IMR-90 (cell line): Measurements from ENCODE around the gene FOXR1. TPM values are rescaled to one million over a fixed set of nuclear protein-coding genes. Genes with fewer than 3 reads are reported as not detected.

Source experiments
- ATAC-seq: fragments of 200-7000 bp; cut with Tn5 transposase; 2 replicates; pipeline ENCODE4 v1.9.1; 2020; ENCODE audit warnings: low read depth, mild to moderate bottlenecking, moderate library complexity
- BruUV-seq: library from RNA; stranded (reverse); fragments of 400-500 nt; replicated peaks from 2 replicates; lab custom pipeline; 2021; lab: Mats Ljungman, UMichigan
- CTCF ChIA-PET: fragments of 300-600 bp; formaldehyde crosslinking; extraction: SDS; loops from one replicate; lab custom pipeline; 2021; ENCODE audit warnings: antibody characterized with exemption; lab: Yijun Ruan, JAX
- POLR2A ChIA-PET: fragments of 300-600 bp; sonication (Branson Sonifier 250); formaldehyde crosslinking; loops from one replicate; lab custom pipeline; 2022; ENCODE audit warnings: antibody characterized with exemption; ENCODE audit not compliant: unreplicated experiment; lab: Charles Lee
- DNase-seq: peaks from one replicate; pipeline ENCODE4 v3.0.0; 2013
- H2AFZ ChIP-seq: replicated peaks from 2 replicates; pipeline ENCODE3; 2013; ENCODE audit warnings: low read length, mild to moderate bottlenecking; ENCODE audit not compliant: poor library complexity
- H2AK5ac ChIP-seq: 2 replicates; pipeline ENCODE4 v1.6.1; 2013; ENCODE audit warnings: low read depth, low read length, inconsistent platforms
- H2AK9ac ChIP-seq: replicated peaks from 2 replicates; pipeline ENCODE3; 2013; ENCODE audit warnings: mild to moderate bottlenecking, low read depth, low read length, moderate library complexity; ENCODE audit not compliant: poor library complexity
- H2BK120ac ChIP-seq: 2 replicates; pipeline ENCODE4 v1.6.1; 2013; ENCODE audit warnings: low read depth, low read length, inconsistent platforms
- H2BK15ac ChIP-seq: 3 replicates; pipeline ENCODE4 v1.6.1; 2013; ENCODE audit warnings: low read depth, low read length, inconsistent platforms
- H2BK20ac ChIP-seq: 2 replicates; pipeline ENCODE4 v1.6.1; 2013; ENCODE audit warnings: low read depth, mild to moderate bottlenecking, inconsistent platforms, low read length, moderate library complexity
- H2BK5ac ChIP-seq: 2 replicates; pipeline ENCODE4 v1.6.1; 2013; ENCODE audit warnings: mild to moderate bottlenecking, low read depth, low read length, inconsistent platforms; ENCODE audit not compliant: poor library complexity, severe bottlenecking
- H3K14ac ChIP-seq: replicated peaks from 2 replicates; pipeline ENCODE4 v1.6.1; 2013; ENCODE audit warnings: low read depth, low read length, inconsistent platforms
- H3K18ac ChIP-seq: 2 replicates; pipeline ENCODE4 v1.6.1; 2013; ENCODE audit warnings: low read depth, low read length, control low read depth
- H3K23ac ChIP-seq: 2 replicates; pipeline ENCODE4 v1.6.1; 2013; ENCODE audit warnings: low read depth, low read length, inconsistent platforms
- H3K27ac ChIP-seq: 2 replicates; pipeline ENCODE4 v1.5.1; 2013; ENCODE audit warnings: mild to moderate bottlenecking, control low read depth, low read length; ENCODE audit not compliant: insufficient read depth
- H3K27me3 ChIP-seq: 2 replicates; pipeline ENCODE4 v1.6.1; 2013; ENCODE audit warnings: low read length; ENCODE audit not compliant: control insufficient read depth, insufficient read depth
- H3K36me3 ChIP-seq: 2 replicates; pipeline ENCODE4 v1.6.1; 2013; ENCODE audit warnings: low read length, mixed read lengths; ENCODE audit not compliant: control insufficient read depth, insufficient read depth
- H3K4ac ChIP-seq: 2 replicates; pipeline ENCODE4 v1.6.1; 2013; ENCODE audit warnings: low read depth, low read length, inconsistent platforms
- H3K4me1 ChIP-seq: 2 replicates; pipeline ENCODE4 v1.6.1; 2013; ENCODE audit warnings: low read length, mixed read lengths; ENCODE audit not compliant: control insufficient read depth, insufficient read depth
- H3K4me2 ChIP-seq: 2 replicates; pipeline ENCODE4 v1.6.1; 2013; ENCODE audit warnings: low read depth, mild to moderate bottlenecking, control low read depth, low read length, moderate library complexity
- H3K4me3 ChIP-seq: 2 replicates; pipeline ENCODE4 v1.5.1; 2013; ENCODE audit warnings: low read depth, mild to moderate bottlenecking, control low read depth, low read length, moderate library complexity; ENCODE audit not compliant: insufficient read depth
- H3K56ac ChIP-seq: 2 replicates; pipeline ENCODE4 v1.6.1; 2013; ENCODE audit warnings: low read length, inconsistent platforms; ENCODE audit not compliant: insufficient read depth; ENCODE audit errors: extremely low read depth
- H3K79me1 ChIP-seq, 2 experiments: 2 replicates each; pipeline ENCODE4 v1.6.1; 2013; ENCODE audit warnings: low read length in 2 of 2, inconsistent platforms in 1 of 2, low read depth in 1 of 2
- H3K9ac ChIP-seq: 2 replicates; pipeline ENCODE4 v1.6.1; 2013; ENCODE audit warnings: low read depth, low read length, control low read depth
- H3K9me1 ChIP-seq: 2 replicates; pipeline ENCODE4 v1.6.1; 2013; ENCODE audit warnings: low read length, inconsistent platforms; ENCODE audit not compliant: insufficient read depth
- H3K9me3 ChIP-seq: 2 replicates; pipeline ENCODE4 v1.6.1; 2013; ENCODE audit warnings: low read length; ENCODE audit not compliant: control insufficient read depth, insufficient read depth
- H4K20me1 ChIP-seq: 2 replicates; pipeline ENCODE4 v1.6.1; 2013; ENCODE audit warnings: low read length, inconsistent platforms; ENCODE audit not compliant: insufficient read depth
- H4K5ac ChIP-seq: 2 replicates; pipeline ENCODE4 v1.6.1; 2013; ENCODE audit warnings: mild to moderate bottlenecking, low read depth, low read length, control low read depth
- H4K8ac ChIP-seq, 2 experiments: 2 replicates each; pipeline ENCODE4 v1.6.1; 2013; ENCODE audit warnings: low read depth in 2 of 2, low read length in 2 of 2, control low read depth in 1 of 2, inconsistent platforms in 1 of 2
- H4K91ac ChIP-seq: 2 replicates; pipeline ENCODE4 v1.6.1; 2013; ENCODE audit warnings: low read depth, low read length, inconsistent platforms; ENCODE audit not compliant: insufficient read depth
- BHLHE40 ChIP-seq: fragments of 150-350 bp; IDR thresholded peaks from 2 replicates; pipeline ENCODE4 v1.6.1; 2016; ENCODE audit warnings: mild to moderate bottlenecking, low read depth, low read length
- CHD1 ChIP-seq: IDR thresholded peaks from 2 replicates; pipeline ENCODE4 v1.6.1; 2012; ENCODE audit warnings: low read depth, low read length, improper control_type of control experiment
- CTCF ChIP-seq: conservative IDR thresholded peaks from 2 replicates; pipeline ENCODE4 v1.5.1; 2012; ENCODE audit warnings: mild to moderate bottlenecking, low read depth, low read length, improper control_type of control experiment
- ELK1 ChIP-seq: fragments of 150-350 bp; IDR thresholded peaks from 2 replicates; pipeline ENCODE4 v1.6.1; 2016; ENCODE audit warnings: low read depth, mild to moderate bottlenecking, low read length, moderate library complexity, borderline replicate concordance
- FOS ChIP-seq: fragments of 150-350 bp; IDR thresholded peaks from 2 replicates; pipeline ENCODE4 v1.6.1; 2016; ENCODE audit warnings: low read depth, low read length
- MAFK ChIP-seq: IDR thresholded peaks from 2 replicates; pipeline ENCODE4 v1.6.1; 2012; ENCODE audit warnings: low read depth, low read length, improper control_type of control experiment
- MAZ ChIP-seq: IDR thresholded peaks from 2 replicates; pipeline ENCODE4 v1.6.1; 2012; ENCODE audit warnings: low read depth, mild to moderate bottlenecking, low read length, improper control_type of control experiment, moderate library complexity, borderline replicate concordance
- MXI1 ChIP-seq: IDR thresholded peaks from 2 replicates; pipeline ENCODE4 v1.6.1; 2012; ENCODE audit warnings: low read depth, mild to moderate bottlenecking, low read length, moderate library complexity, borderline replicate concordance
- NFE2L2 ChIP-seq: fragments of 150-350 bp; IDR thresholded peaks from 2 replicates; pipeline ENCODE4 v1.6.1; 2016; ENCODE audit warnings: low read depth, mild to moderate bottlenecking, low read length
- POLR2A ChIP-seq: IDR thresholded peaks from 2 replicates; pipeline ENCODE4 v1.6.1; 2012; ENCODE audit warnings: mild to moderate bottlenecking, low read depth, low read length
- RAD21 ChIP-seq: IDR thresholded peaks from 2 replicates; pipeline ENCODE4 v1.6.1; 2012; ENCODE audit warnings: low read length, improper control_type of control experiment
- RCOR1 ChIP-seq: IDR thresholded peaks from 2 replicates; pipeline ENCODE4 v1.6.1; 2012; ENCODE audit warnings: mild to moderate bottlenecking, low read length, improper control_type of control experiment; ENCODE audit not compliant: insufficient replicate concordance
- RFX5 ChIP-seq: IDR thresholded peaks from 2 replicates; pipeline ENCODE4 v1.8.0; 2012; ENCODE audit warnings: low read depth, mild to moderate bottlenecking, low read length, moderate library complexity
- SMC3 ChIP-seq: fragments of 150-350 bp; IDR thresholded peaks from 2 replicates; pipeline ENCODE4 v1.6.1; 2016; ENCODE audit warnings: low read depth, mild to moderate bottlenecking, antibody characterized with exemption, low read length, moderate library complexity
- USF2 ChIP-seq: fragments of 150-350 bp; IDR thresholded peaks from 2 replicates; pipeline ENCODE4 v1.6.1; 2017; ENCODE audit warnings: mild to moderate bottlenecking, antibody characterized with exemption, low read length, low read depth
- WGBS, 2 experiments: methylation state at CpG; one replicate each; pipeline versions ENCODE4 v1.1.5 to v1.1.7; 2013; ENCODE audit warnings: missing lambda C conversion rate in 2 of 2; ENCODE audit not compliant: insufficient read length in 1 of 2; ENCODE audit errors: extremely low coverage in 2 of 2; 5-methylcytosine and 5-hydroxymethylcytosine counted together
- dilution Hi-C: fragments of 300-500 bp; cut with HindIII; formaldehyde crosslinking; loops from one replicate; pipeline ENCODE4 v1.14.3; 2018; ENCODE audit warnings: low sequenced_read_pairs; ENCODE audit not compliant: unreplicated experiment
- in situ Hi-C: fragments of 300-500 bp; cut with MboI; formaldehyde crosslinking; loops from 3 replicates; pipeline ENCODE4 v1.14.3; 2019; ENCODE audit warnings: low sequenced_read_pairs, inconsistent platforms, mixed read lengths
- intact Hi-C: fragments of 100-400 bp; cut with micrococcal nuclease; formaldehyde crosslinking; loops from 2 replicates; pipeline ENCODE4 v1.10.0; 2022
- polyA plus RNA-seq, 3 experiments: library from polyadenylated mRNA; depleted of rRNA; stranded (reverse); fragments of >200 nt; gene quantifications; 2 replicates each; pipeline ENCODE4 v1.2.3, GENCODE V29; 2012; ENCODE audit warnings: low replicate concordance in 1 of 3
- total RNA-seq: library from RNA; depleted of rRNA; stranded (reverse); fragments of >200 nt; gene quantifications from 2 replicates; pipeline ENCODE4 v1.2.3, GENCODE V29; 2012

FOXR1 gene
- total and polyA plus RNA-seq, 2 of the 4 experiments (the other 2 are of a cell fraction), result not detected

GRCh38 chr11:119016216-119017009 lies 44.9 kb downstream of the FOXR1 start:
- Histone ChIP-seq H2BK15ac (no peak overlapping the region), H2BK5ac (no peak overlapping the region), H2AK9ac (no peak overlapping the region), H2AFZ (no peak overlapping the region), H3K9me1 (peaks cover 3% of the 10 kb centered on the region; the same call in 1 of the 2 replicates), H3K56ac (no peak overlapping the region), H3K27me3 (no peaks in the 10 kb centered on the region), H2AK5ac (no peak overlapping the region; the same call in 1 of the 2 replicates), H3K79me1 (peaks cover 16 to 61% of the 10 kb centered on the region in 2 experiments; a peak in 3 of 4 replicates), H2BK20ac (no peak overlapping the region), H3K9ac (no peak overlapping the region), H3K36me3 (peaks cover 38% of the 10 kb centered on the region), H3K27ac (no peak overlapping the region), H3K4me3 (no peak overlapping the region), H3K14ac (no peak overlapping the region), H4K91ac (no peak overlapping the region), H3K9me3 (no peaks in the 10 kb centered on the region), H4K5ac (no peak overlapping the region), H2BK120ac (no peak overlapping the region), H4K8ac (no peak overlapping the region), H3K18ac (no peak overlapping the region), H3K4me1 (peaks cover 5% of the 10 kb centered on the region), H3K4me2 (no peak overlapping the region), H3K4ac (no peak overlapping the region), H4K20me1 (peaks cover 37% of the 10 kb centered on the region), H3K23ac (no peak overlapping the region)
- dilution Hi-C loops (no loop called here), in situ Hi-C loops (no loop called here), intact Hi-C loops (no loop called here)
- ChIA-PET POLR2A (no interaction called here), CTCF (no interaction called here)
- 87% methylated on average over 8 of the region's 14 CpGs; no CpG with 5 or more reads in 1 of the 2 experiments for WGBS, 2 experiments
- no peak for ATAC-seq
- BruUV-seq, result no TSS peak
- DNase-seq, result no peak
- TF ChIP-seq CHD1 (no peak), MAFK (no peak), POLR2A (no peak), MXI1 (no peak), SMC3 (no peak), FOS (no peak), NFE2L2 (no peak), MAZ (no peak), CTCF (no peak), BHLHE40 (no peak), RCOR1 (no peak), ELK1 (no peak), RFX5 (no peak), USF2 (no peak), RAD21 (no peak)
